K562 (cell line): ENCODE data around the gene GRK4. TPM values are rescaled to one million over a fixed set of nuclear protein-coding genes. Genes with fewer than 3 reads are reported as not detected.
"Not testable (repeated sequence)": the region's sequence is repeated elsewhere in the genome, so short reads cannot be mapped to it uniquely, and the experiment has no call there.

ENCODE experiments used
- ATAC-seq: fragments of 200-7000 bp; cut with Tn5 transposase; 3 replicates; pipeline ENCODE4 v1.9.1; 2020; ENCODE audit warnings: moderate library complexity
- BruUV-seq: library from RNA; stranded (reverse); fragments of 400-500 nt; replicated peaks from 2 replicates; lab custom pipeline; 2021; lab: Mats Ljungman, UMichigan
- CTCF ChIA-PET: fragments of 300-600 bp; formaldehyde crosslinking; extraction: SDS; loops from one replicate; lab custom pipeline; 2021; ENCODE audit warnings: low intra/inter-chr PET ratio; lab: Yijun Ruan, JAX
- POLR2A ChIA-PET: fragments of 300-600, 350-650 bp; sonication (Branson Sonifier 250); formaldehyde crosslinking; extraction: SDS; loops from one replicate; lab custom pipeline; 2021; ENCODE audit warnings: antibody characterized with exemption, inconsistent platforms; lab: Yijun Ruan, JAX
- DNase-seq, 4 experiments: peaks; one replicate each; pipeline versions ENCODE4 v3.0.0 to v3.0.0-alpha.2; 2011 to 2018; ENCODE audit warnings: low spot score in 3 of 4, mixed read lengths in 3 of 4; ENCODE audit errors: extremely low read depth in 1 of 4
- FAIRE-seq: peaks from 2 replicates; lab custom pipeline; 2011; peaks lifted over from hg19 to GRCh38; lab: Jason Lieb, UNC
- H2AFZ ChIP-seq: 2 replicates; pipeline ENCODE4 v1.6.0; 2011; ENCODE audit warnings: low read depth, low read length, control low read depth, inconsistent platforms
- H3K27ac ChIP-seq: fragments of 200-600 bp; 3 replicates; pipeline ENCODE4 v1.8.0; 2011; ENCODE audit warnings: low read depth, mild to moderate bottlenecking, control low read depth, inconsistent platforms, low read length, moderate library complexity, mixed read lengths; ENCODE audit errors: extremely low read depth
- H3K27me3 ChIP-seq, 2 experiments: fragments of 300-600 bp in 1 of 2; 2 replicates in 1 of 2; 3 replicates in 1 of 2; pipeline versions ENCODE4 v1.6.0 to v1.8.0; 2011; ENCODE audit warnings: inconsistent platforms in 2 of 2, low read length in 2 of 2, mild to moderate bottlenecking in 1 of 2, mixed read lengths in 1 of 2, moderate library complexity in 1 of 2; ENCODE audit not compliant: control insufficient read depth in 2 of 2, insufficient read depth in 2 of 2
- H3K36me3 ChIP-seq: fragments of 300-600 bp; 3 replicates; pipeline ENCODE4 v1.8.0; 2011; ENCODE audit warnings: mild to moderate bottlenecking, low read length, inconsistent platforms; ENCODE audit not compliant: control insufficient read depth, insufficient read depth
- H3K4me1 ChIP-seq, 2 experiments: fragments of 200-600 bp in 1 of 2; replicated peaks in 1 of 2; 2 replicates in 1 of 2; 3 replicates in 1 of 2; pipeline versions ENCODE4 v1.5.1 to v1.8.0; 2011; ENCODE audit warnings: inconsistent platforms in 2 of 2, low read length in 2 of 2, mild to moderate bottlenecking in 1 of 2, mixed read lengths in 1 of 2, moderate library complexity in 1 of 2; ENCODE audit not compliant: control insufficient read depth in 2 of 2, insufficient read depth in 2 of 2
- H3K4me2 ChIP-seq: 2 replicates; pipeline ENCODE4 v1.6.1; 2011; ENCODE audit warnings: low read length, control low read depth, inconsistent platforms, mixed read lengths; ENCODE audit not compliant: insufficient read depth
- H3K4me3 ChIP-seq: fragments of 200-600 bp; sonication (generic), shearing (Covaris generic); 2 replicates; pipeline ENCODE4 v1.5.1; 2016; ENCODE audit warnings: control low read depth, inconsistent platforms
- H3K79me2 ChIP-seq: fragments of 200-600 bp; 3 replicates; pipeline ENCODE4 v1.8.0; 2011; ENCODE audit warnings: low read length, inconsistent platforms; ENCODE audit not compliant: control insufficient read depth, insufficient read depth
- H3K9ac ChIP-seq, 2 experiments: 2 replicates each; pipeline versions ENCODE4 v1.6.0 to v1.6.1; 2011; ENCODE audit warnings: low read depth in 2 of 2, low read length in 2 of 2, control low read depth in 1 of 2, inconsistent platforms in 1 of 2, mild to moderate bottlenecking in 1 of 2, mixed read lengths in 1 of 2; ENCODE audit not compliant: insufficient read depth in 1 of 2
- H3K9me1 ChIP-seq: one replicate; pipeline ENCODE4 v1.6.0; 2011; ENCODE audit warnings: inconsistent platforms, mild to moderate bottlenecking, low read length, moderate library complexity; ENCODE audit not compliant: control insufficient read depth, insufficient read depth
- H3K9me3 ChIP-seq: replicated peaks from 2 replicates; pipeline ENCODE4 v1.5.1; 2011; ENCODE audit warnings: low read depth, low read length, inconsistent platforms; ENCODE audit not compliant: control insufficient read depth, insufficient read depth
- H4K20me1 ChIP-seq: replicated peaks from 2 replicates; pipeline ENCODE4 v1.6.1; 2011; ENCODE audit warnings: low read length, inconsistent platforms, mixed read lengths; ENCODE audit not compliant: control insufficient read depth, insufficient read depth
- CBX1 ChIP-seq: sonication (generic); IDR thresholded peaks from 2 replicates; pipeline ENCODE4 v1.6.1; 2016; ENCODE audit warnings: antibody characterized with exemption, low read depth, mild to moderate bottlenecking
- EHMT2 ChIP-seq: fragments of 450-650 bp; IDR thresholded peaks from 2 replicates; pipeline ENCODE4 v1.6.1; 2018; ENCODE audit warnings: antibody characterized with exemption
- KAT8 ChIP-seq: fragments of 450-650 bp; IDR thresholded peaks from 2 replicates; pipeline ENCODE4 v1.6.1; 2016; ENCODE audit warnings: low read depth, mild to moderate bottlenecking
- MAZ ChIP-seq, 2 experiments: fragments of 450-650 bp in 1 of 2; sonication (generic) in 1 of 2; formaldehyde crosslinking; IDR thresholded peaks in 1 of 2; conservative IDR thresholded peaks in 1 of 2; 2 replicates each; pipeline versions ENCODE4 v1.4.0 to v1.5.0; 2020; ENCODE audit warnings: mild to moderate bottlenecking in 1 of 2, missing genetic modification reagents in 1 of 2
- MECOM ChIP-seq: fragments of 250-450 bp; sonication (Bioruptor Pico); IDR thresholded peaks from 2 replicates; pipeline ENCODE4 v1.8.0; 2022; ENCODE audit warnings: inconsistent platforms
- MYC ChIP-seq, 2 experiments: fragments of 250-450 bp in 1 of 2; sonication (Bioruptor Pico) in 1 of 2; IDR thresholded peaks; 2 replicates each; pipeline versions ENCODE4 v1.5.1 to v1.6.1; 2012 to 2021; ENCODE audit warnings: low read depth in 2 of 2, borderline replicate concordance in 1 of 2, improper control_type of control experiment in 1 of 2, low read length in 1 of 2, mild to moderate bottlenecking in 1 of 2, moderate library complexity in 1 of 2
- POLR2AphosphoS2 ChIP-seq: IDR thresholded peaks from 2 replicates; pipeline ENCODE4 v1.6.1; 2012; ENCODE audit warnings: low read length, improper control_type of control experiment
- XRCC3 ChIP-seq: fragments of 450-650 bp; IDR thresholded peaks from 2 replicates; pipeline ENCODE4 v1.6.1; 2017; ENCODE audit warnings: mild to moderate bottlenecking, moderate library complexity
- ZNF133 ChIP-seq: fragments of 250-450 bp; sonication (Bioruptor Pico); IDR thresholded peaks from 2 replicates; pipeline ENCODE4 v1.4.0; 2020; ENCODE audit warnings: mild to moderate bottlenecking
- ZNF431 ChIP-seq: sonication (generic); formaldehyde crosslinking; IDR thresholded peaks from 2 replicates; pipeline ENCODE4 v1.8.0; 2022; ENCODE audit warnings: mild to moderate bottlenecking, missing genetic modification reagents
- WGBS: fragments of 100-300 bp; shearing (Covaris generic); methylation state at CpG from one replicate; pipeline ENCODE4 v1.1.6; 2016; ENCODE audit warnings: low coverage, mixed read lengths; ENCODE audit not compliant: insufficient coverage; ENCODE audit errors: missing lambda C conversion rate; 5-methylcytosine and 5-hydroxymethylcytosine counted together
- in situ Hi-C: fragments of 300-500 bp; cut with MboI; formaldehyde crosslinking; loops from 4 replicates; pipeline ENCODE4 v1.15.0; 2018; ENCODE audit warnings: inconsistent platforms, mixed read lengths
- intact Hi-C: fragments of 100-400 bp; cut with micrococcal nuclease; formaldehyde crosslinking; loops from 2 replicates; pipeline ENCODE4 v1.14.2; 2022
- polyA plus RNA-seq, 8 experiments: library from polyadenylated mRNA; depleted of rRNA in 4 of 8; stranded (reverse) in 5 of 8; unstranded in 3 of 8; fragments of >200 nt; fragmentation: Nextera tagmentation in 2 of 8; fragmentation: Illumina TruSeq in 1 of 8; extraction: Ambion mirVana in 2 of 8; extraction: Trizol in 1 of 8; gene quantifications; 2 replicates each; pipeline versions ENCODE4 v1.2.1 to v1.2.3, GENCODE V29; 2011 to 2014; ENCODE audit warnings: inconsistent platforms in 1 of 8, missing spikeins in 1 of 8
- total RNA-seq, 7 experiments: library from RNA; depleted of rRNA in 6 of 7; stranded (reverse); fragments of >200 nt in 6 of 7; fragmentation: Illumina TruSeq in 2 of 7; extraction: Trizol in 2 of 7; gene quantifications; 2 replicates each; pipeline versions ENCODE4 v1.2.1 to v1.2.3, GENCODE V29; 2011 to 2021; ENCODE audit warnings: low replicate concordance in 1 of 7

GRK4 gene
- total and polyA plus RNA-seq, 9 of the 15 experiments (the other 6 are each of a cell fraction or from before 2014, with no cell fraction given) = 1.1 to 4.8 (median 2.6) TPM

- DNase-seq, H3K9ac ChIP-seq, CTCF ChIA-PET, H3K4me2 ChIP-seq, H4K20me1 ChIP-seq, H3K4me1 ChIP-seq, POLR2A ChIA-PET, H3K79me2 ChIP-seq, H3K9me1 ChIP-seq, BruUV-seq, H3K4me3 ChIP-seq, H2AFZ ChIP-seq, in situ Hi-C loops, FAIRE-seq, H3K27ac ChIP-seq, ATAC-seq, H3K36me3 ChIP-seq, intact Hi-C loops, H3K27me3 ChIP-seq: not testable (repeated sequence)
- peak; percentile 96 for TF ChIP-seq ZNF431 (CRISPR knock-in tag)
- 0% methylated on average over 7 of the region's 7 CpGs for WGBS
- peaks cover 14% of the 10 kb centered on the region for H3K9me3 ChIP-seq
These were observed 20.3 kb downstream of the GRK4 start for GRCh38 chr4:2983715-2984114.

GRCh38 chr4:2991243-2991642 lies 27.9 kb downstream of the GRK4 start:
- no peak for FAIRE-seq
- BruUV-seq = no TSS peak
- TF ChIP-seq KAT8 (no peak), MYC (IDR thresholded peaks at IDR 0.05; ENCODE audit: low read depth, low read length) (no peak), MYC (CRISPR knock-in tag; IDR thresholded peaks at IDR 0.05; ENCODE audit: borderline replicate concordance, low read depth) (no peak), EHMT2 (no peak), MAZ (CRISPR knock-in tag; conservative IDR thresholded peaks at IDR 0.05 in 1 of 2, IDR thresholded peaks at IDR 0.05 in 1 of 2) (no peak), MECOM (CRISPR knock-in tag) (no peak), ZNF133 (CRISPR knock-in tag) (no peak), XRCC3 (no peak), POLR2AphosphoS2 (no peak), CBX1 (no peak)

More at GRCh38 chr4:2991243-2991642, 27.9 kb downstream of the GRK4 start:
- H3K79me2 ChIP-seq = no peaks in the 10 kb centered on the region
- in situ Hi-C loops = no loop called here
- H3K9me1 ChIP-seq = no peaks in the 10 kb centered on the region
- peaks cover 27 to 44% of the 10 kb centered on the region in 2 experiments for H3K27me3 ChIP-seq
- no peak overlapping the region for H2AFZ ChIP-seq
- no peak overlapping the region for H3K9ac ChIP-seq
- no peak for ATAC-seq
- H3K27ac ChIP-seq = no peak overlapping the region
- no peaks in the 10 kb centered on the region for H3K4me1 ChIP-seq
- no peaks in the 10 kb centered on the region for H3K36me3 ChIP-seq
- POLR2A ChIA-PET = interaction anchor here (0.6 kb wide), 1 partner anchor 49 kb away, joined by 3 read pairs; no protein-coding TSS in a partner anchor
- intact Hi-C loops = no loop called here
- CTCF ChIA-PET = no interaction called here
- no peak overlapping the region for H3K4me3 ChIP-seq
- DNase-seq = no peak
- WGBS = 5% methylated on average over 4 of the region's 4 CpGs
- H4K20me1 ChIP-seq = no peaks in the 10 kb centered on the region
- no peak overlapping the region for H3K4me2 ChIP-seq
- no peaks in the 10 kb centered on the region for H3K9me3 ChIP-seq
